ENCODE measurements around the gene C2orf81. TPM values are rescaled to one million over a fixed set of nuclear protein-coding genes. Genes with fewer than 3 reads are reported as not detected.

Gene C2orf81
- total and polyA plus RNA-seq, 4 donors: 0.08 to 0.44 (median 0.29) TPM

DNA sequence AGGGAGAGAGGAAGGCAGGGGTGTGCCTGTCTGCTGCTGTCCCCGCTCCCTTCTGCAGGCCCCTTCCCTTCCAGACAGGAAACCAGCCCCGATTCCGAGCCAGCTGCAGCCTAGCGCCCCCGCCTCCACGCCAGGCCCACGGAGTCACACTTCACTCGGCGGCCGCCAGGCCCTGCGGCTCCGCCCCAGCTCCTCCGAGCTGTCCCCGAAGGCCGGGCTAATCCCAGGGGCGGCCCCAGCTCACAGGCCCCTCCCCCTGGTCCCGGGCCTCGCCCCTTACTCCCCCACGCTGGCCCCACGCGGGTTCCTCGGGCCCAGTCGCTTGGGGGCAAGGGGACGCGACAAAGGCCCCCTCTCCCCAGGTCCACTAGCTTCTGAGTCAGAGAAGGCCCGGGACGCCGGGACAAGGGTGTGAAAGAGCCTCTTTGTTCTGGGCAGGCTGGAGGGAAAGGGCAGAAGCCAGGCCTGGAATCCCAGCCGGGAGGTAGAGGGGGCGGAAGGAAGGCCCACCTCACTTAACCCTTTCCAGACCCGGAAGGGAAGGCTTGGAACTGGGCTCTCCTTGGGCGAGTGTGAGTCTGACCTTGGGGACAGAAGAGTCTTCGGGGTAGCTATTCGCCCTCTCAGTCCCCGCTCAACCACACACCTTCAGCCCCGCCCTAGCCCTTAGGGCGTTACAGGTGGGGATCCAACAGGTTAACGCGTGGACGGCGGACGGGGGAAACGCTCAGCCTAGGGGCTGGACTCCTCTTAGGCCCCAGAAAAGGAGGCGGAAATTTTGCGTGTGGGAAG, 19.2 kb upstream of the C2orf81 start (continued):
- TF ChIP-seq, protein P1, sequence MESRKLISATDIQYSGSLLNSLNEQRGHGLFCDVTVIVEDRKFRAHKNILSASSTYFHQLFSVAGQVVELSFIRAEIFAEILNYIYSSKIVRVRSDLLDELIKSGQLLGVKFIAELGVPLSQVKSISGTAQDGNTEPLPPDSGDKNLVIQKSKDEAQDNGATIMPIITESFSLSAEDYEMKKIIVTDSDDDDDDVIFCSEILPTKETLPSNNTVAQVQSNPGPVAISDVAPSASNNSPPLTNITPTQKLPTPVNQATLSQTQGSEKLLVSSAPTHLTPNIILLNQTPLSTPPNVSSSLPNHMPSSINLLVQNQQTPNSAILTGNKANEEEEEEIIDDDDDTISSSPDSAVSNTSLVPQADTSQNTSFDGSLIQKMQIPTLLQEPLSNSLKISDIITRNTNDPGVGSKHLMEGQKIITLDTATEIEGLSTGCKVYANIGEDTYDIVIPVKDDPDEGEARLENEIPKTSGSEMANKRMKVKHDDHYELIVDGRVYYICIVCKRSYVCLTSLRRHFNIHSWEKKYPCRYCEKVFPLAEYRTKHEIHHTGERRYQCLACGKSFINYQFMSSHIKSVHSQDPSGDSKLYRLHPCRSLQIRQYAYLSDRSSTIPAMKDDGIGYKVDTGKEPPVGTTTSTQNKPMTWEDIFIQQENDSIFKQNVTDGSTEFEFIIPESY (IDR thresholded peaks at IDR 0.05): no peak
- TF ChIP-seq SP1 (IDR thresholded peaks at IDR 0.05): peak; percentile 54
- peak; percentile 39 to 56 for TF ChIP-seq RAD21 (IDR thresholded peaks at IDR 0.05)
- no peak for TF ChIP-seq ATF3 (IDR thresholded peaks at IDR 0.05)

DNA sequence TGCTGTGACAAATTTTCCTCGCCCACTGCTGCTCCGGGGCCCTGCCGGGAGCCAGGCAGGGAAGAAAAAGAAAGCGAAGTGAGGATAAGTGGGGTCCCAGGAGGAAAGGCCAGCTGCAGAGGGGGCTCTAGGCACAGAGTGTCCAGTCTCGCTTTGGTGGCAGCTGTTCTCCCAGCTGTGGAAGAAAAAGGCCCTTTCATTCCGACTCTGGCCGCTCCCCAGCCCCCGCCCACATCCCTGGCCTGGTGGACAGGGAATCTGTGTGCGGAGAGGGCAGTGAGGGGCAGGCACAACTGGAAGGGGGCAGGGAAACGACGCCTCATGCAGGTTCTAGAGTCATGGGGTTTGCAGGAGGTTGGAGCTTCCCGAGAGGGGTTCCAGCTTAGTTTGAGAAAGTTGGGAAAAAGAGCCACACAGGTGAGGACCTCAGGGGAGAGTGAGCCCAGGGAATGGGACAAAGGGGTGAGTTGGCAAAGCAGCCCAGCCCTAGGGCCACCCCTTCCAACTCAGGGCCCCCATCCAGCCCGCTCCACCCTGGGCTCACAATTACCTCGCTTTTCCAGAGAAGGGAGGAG, 18.5 kb upstream of the C2orf81 start:
- H3K4me1 ChIP-seq (ENCODE audit: control insufficient read depth in 4 of 4, insufficient read depth in 4 of 4, low read length in 3 of 4): peaks cover 19 to 57% (median 49%) of the 10 kb centered on the region in 4 donors
- peaks cover 0 to 5% (median 0%) of the 10 kb centered on the region in 4 donors for H3K36me3 ChIP-seq (ENCODE audit: control insufficient read depth in 4 of 4, insufficient read depth in 3 of 4, low read depth in 1 of 4, low read length in 3 of 4)
- H3K27ac ChIP-seq (ENCODE audit: low read depth in 1 of 2, low read length in 2 of 2): peak overlapping the region; percentile 33 to 95
- DNase-seq (ENCODE audit: low spot score): no peak
- 19% methylated on average over 14 of the region's 14 CpGs for WGBS
- H3K27me3 ChIP-seq (ENCODE audit: control insufficient read depth in 4 of 4, insufficient read depth in 4 of 4, low read length in 3 of 4): no peaks in the 10 kb centered on the region
- H3K9me3 ChIP-seq (ENCODE audit: control insufficient read depth in 4 of 4, low read length in 3 of 4): no peaks in the 10 kb centered on the region
- peak overlapping the region; percentile 79 to 88 (median 80) for H3K4me3 ChIP-seq (ENCODE audit: low read depth in 1 of 3, low read length in 3 of 3)
- TF ChIP-seq RAD21 (IDR thresholded peaks at IDR 0.05) (peak in 1 of 2 donors; percentile 22), HNF4G (IDR thresholded peaks at IDR 0.05) (no peak), FOXA2 (IDR thresholded peaks at IDR 0.05) (no peak), REST (IDR thresholded peaks at IDR 0.05) (peak; percentile 3), NR2F2 (IDR thresholded peaks at IDR 0.05) (peak; percentile 24), YY1 (IDR thresholded peaks at IDR 0.05) (no peak), EGR1 (IDR thresholded peaks at IDR 0.05; ENCODE audit: low read depth in 2 of 2) (no peak)
- TF ChIP-seq, protein P2, sequence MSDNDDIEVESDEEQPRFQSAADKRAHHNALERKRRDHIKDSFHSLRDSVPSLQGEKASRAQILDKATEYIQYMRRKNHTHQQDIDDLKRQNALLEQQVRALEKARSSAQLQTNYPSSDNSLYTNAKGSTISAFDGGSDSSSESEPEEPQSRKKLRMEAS (IDR thresholded peaks at IDR 0.05): no peak
- H3K9ac ChIP-seq (ENCODE audit: low read depth in 1 of 2, low read length in 2 of 2): peak overlapping the region in 1 of 2 donors; percentile 29

DNA sequence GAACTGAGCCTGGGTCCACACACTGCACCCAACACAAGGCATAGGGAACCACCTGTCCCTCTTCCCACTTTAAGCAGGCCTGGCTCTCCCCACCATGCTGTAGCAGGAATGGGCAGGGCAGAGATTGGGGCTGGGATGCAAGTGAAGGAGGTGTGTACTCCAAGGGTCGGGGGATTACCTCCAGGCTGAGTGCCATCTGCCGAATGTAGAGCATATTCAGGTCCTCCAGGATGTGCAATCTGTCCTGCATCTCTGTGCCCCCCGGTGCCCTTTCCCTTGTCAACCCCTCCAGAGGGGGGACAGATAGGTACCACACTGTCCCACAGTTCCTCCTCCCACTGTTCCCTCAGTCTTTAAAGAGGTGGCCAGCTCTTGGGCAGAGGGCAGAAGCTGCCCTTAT, 18.0 kb upstream of the C2orf81 start:
- Histone ChIP-seq H3K36me3 (ENCODE audit: control insufficient read depth in 4 of 4, insufficient read depth in 3 of 4, low read depth in 1 of 4, low read length in 3 of 4) (peaks cover 0 to 8% (median 0%) of the 10 kb centered on the region in 4 donors), H3K4me3 (ENCODE audit: low read depth in 1 of 3, low read length in 3 of 3) (peak overlapping the region in 1 of 3 donors; percentile 79), H3K9ac (ENCODE audit: low read depth in 1 of 2, low read length in 2 of 2) (peak overlapping the region in 1 of 2 donors; percentile 29), H3K27ac (ENCODE audit: low read depth in 1 of 2, low read length in 2 of 2) (peak overlapping the region in 1 of 2 donors; percentile 95), H3K4me1 (ENCODE audit: control insufficient read depth in 4 of 4, insufficient read depth in 4 of 4, low read length in 3 of 4) (peaks cover 19 to 54% (median 44%) of the 10 kb centered on the region in 4 donors), H3K9me3 (ENCODE audit: control insufficient read depth in 4 of 4, low read length in 3 of 4) (no peaks in the 10 kb centered on the region), H3K27me3 (ENCODE audit: control insufficient read depth in 4 of 4, insufficient read depth in 4 of 4, low read length in 3 of 4) (no peaks in the 10 kb centered on the region)
- no peak for TF ChIP-seq RXRA (IDR thresholded peaks at IDR 0.05)
- TF ChIP-seq FOXA1 (IDR thresholded peaks at IDR 0.05): no peak
- TF ChIP-seq ATF3 (IDR thresholded peaks at IDR 0.05): no peak
- TF ChIP-seq SP1 (IDR thresholded peaks at IDR 0.05): no peak
- no peak for TF ChIP-seq HNF4G (IDR thresholded peaks at IDR 0.05)
- TF ChIP-seq, protein P1 (IDR thresholded peaks at IDR 0.05): no peak
- no peak for TF ChIP-seq HNF4A (conservative IDR thresholded peaks at IDR 0.05)
- TF ChIP-seq CTCF (IDR thresholded peaks at IDR 0.05; ENCODE audit: low read depth, low read length, missing input control): no peak
- no peak for TF ChIP-seq TAF1 (conservative IDR thresholded peaks at IDR 0.05)
- no peak for TF ChIP-seq FOXA2 (IDR thresholded peaks at IDR 0.05)
- no peak for TF ChIP-seq GABPA (IDR thresholded peaks at IDR 0.05 in 1 of 2, conservative IDR thresholded peaks at IDR 0.05 in 1 of 2)
- TF ChIP-seq, protein P2 (IDR thresholded peaks at IDR 0.05): no peak
- no peak for TF ChIP-seq EGR1 (IDR thresholded peaks at IDR 0.05; ENCODE audit: low read depth in 2 of 2)
- no peak for TF ChIP-seq RAD21 (IDR thresholded peaks at IDR 0.05)
- DNase-seq (ENCODE audit: low spot score): no peak
- WGBS: 38% methylated on average over 3 of the region's 3 CpGs

Measured in liver (tissue), 9 donors.